VCaP (cell line): ENCODE measurements around the gene GVQW3.

ENCODE experiments used
- H3K27ac ChIP-seq: fragments of 450-650 bp; 2 replicates; pipeline ENCODE4 v1.5.1; 2017
- TF ChIP-seq, protein P1 (sequence below): fragments of 450-650 bp; conservative IDR thresholded peaks from 2 replicates; pipeline ENCODE4 v1.5.1; 2017; ENCODE audit warnings: mild to moderate bottlenecking, moderate library complexity

Gene GVQW3

DNA sequence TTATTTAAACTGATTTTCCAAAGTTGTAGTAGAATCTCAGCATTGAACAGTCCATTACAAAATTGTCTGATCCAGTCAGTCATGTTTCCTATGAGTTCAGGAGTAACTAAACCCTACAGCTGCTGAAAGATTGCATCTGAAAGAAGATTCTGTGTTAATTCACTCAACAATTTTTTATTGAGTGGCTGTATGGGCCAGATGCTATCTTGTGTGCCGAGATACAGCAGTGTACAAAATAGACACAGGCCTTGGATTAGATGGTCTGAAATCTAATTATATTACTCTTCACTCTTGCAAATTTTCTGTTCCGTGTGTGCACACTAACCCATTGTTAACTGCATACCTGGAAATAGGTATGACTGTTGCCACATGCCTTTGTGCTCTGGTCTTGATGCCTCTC, 7.3 kb downstream of the GVQW3 start:
- TF ChIP-seq, protein P1, sequence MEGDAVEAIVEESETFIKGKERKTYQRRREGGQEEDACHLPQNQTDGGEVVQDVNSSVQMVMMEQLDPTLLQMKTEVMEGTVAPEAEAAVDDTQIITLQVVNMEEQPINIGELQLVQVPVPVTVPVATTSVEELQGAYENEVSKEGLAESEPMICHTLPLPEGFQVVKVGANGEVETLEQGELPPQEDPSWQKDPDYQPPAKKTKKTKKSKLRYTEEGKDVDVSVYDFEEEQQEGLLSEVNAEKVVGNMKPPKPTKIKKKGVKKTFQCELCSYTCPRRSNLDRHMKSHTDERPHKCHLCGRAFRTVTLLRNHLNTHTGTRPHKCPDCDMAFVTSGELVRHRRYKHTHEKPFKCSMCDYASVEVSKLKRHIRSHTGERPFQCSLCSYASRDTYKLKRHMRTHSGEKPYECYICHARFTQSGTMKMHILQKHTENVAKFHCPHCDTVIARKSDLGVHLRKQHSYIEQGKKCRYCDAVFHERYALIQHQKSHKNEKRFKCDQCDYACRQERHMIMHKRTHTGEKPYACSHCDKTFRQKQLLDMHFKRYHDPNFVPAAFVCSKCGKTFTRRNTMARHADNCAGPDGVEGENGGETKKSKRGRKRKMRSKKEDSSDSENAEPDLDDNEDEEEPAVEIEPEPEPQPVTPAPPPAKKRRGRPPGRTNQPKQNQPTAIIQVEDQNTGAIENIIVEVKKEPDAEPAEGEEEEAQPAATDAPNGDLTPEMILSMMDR: no peak

DNA sequence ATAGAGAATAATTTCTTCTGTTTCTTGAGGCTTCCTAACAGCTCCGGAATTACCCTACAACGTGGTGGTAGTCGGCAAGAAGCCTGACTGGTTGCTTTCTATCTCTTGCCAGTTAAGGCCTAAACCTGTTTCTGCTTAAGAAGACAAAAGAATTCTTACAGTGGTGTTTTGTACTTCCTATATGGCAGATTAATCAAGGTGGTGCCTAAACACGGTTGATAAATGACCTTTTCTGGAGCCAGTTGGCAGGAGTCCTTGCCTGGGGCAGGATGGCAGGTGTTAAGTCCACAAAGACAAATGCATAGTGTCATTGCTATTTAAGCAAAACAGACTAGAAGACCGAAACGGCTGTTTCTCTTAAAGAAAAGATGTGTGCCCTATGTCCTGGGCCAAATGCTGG, 9.9 kb downstream of the GVQW3 start:
- TF ChIP-seq, protein P1: no peak
- H3K27ac ChIP-seq: no peak overlapping the region; the same call in 1 of the 2 replicates

More for the DNA sequence above, 7.3 kb downstream of the GVQW3 start:
- H3K27ac ChIP-seq: no peak overlapping the region

DNA sequence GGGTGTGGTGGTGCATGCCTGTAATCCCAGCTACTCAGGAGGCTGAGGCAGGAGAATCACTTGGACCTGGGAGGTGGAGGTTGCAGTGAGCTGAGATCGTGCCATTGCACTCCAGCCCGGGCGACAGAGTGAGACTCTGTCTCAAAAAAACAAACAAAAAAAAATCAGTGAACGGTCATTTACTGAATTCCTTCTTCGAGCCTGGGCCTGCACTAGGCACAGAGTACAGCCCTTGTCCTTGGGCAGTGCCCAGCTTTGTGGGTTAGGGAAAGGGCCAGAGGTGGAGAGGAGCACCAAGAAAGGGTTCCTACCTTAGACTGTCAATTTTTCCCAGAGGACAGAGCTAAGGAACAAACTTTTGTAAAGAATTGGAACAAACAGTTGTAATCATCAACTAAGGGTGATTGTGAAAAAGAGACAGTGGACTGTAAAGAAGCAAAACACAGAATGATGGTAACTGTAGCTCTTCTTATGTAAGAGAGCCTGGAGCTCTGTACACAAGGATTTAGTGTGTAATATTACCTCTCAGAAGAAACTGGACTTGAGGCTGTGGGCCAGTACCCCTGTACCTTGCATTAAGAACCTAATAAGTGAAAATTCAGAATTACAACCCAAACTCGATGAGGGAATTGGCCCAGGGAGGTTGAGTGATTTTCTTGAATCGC, 10.8 kb downstream of the GVQW3 start:
- TF ChIP-seq, protein P1: no peak
- no peak overlapping the region for H3K27ac ChIP-seq

DNA sequence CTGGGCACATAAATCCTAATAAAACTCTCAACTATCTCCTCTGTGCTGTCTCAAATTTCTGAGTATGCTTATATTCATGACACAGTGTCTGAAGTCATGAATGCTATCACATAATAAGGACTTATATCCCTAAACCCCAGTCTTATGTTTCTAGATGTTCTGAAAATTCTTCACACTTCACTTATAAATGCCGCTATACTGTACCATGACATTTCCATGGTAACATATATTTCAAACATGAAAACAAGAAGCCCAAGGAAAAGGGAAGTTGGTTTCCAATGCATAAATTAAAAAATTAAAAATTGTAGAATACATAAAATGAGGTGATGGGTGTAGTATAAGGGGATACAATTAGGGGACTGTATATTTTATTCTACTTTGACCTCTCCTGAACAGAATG, 11.7 kb downstream of the GVQW3 start:
- H3K27ac ChIP-seq: no peak overlapping the region
- TF ChIP-seq, protein P1: no peak

DNA sequence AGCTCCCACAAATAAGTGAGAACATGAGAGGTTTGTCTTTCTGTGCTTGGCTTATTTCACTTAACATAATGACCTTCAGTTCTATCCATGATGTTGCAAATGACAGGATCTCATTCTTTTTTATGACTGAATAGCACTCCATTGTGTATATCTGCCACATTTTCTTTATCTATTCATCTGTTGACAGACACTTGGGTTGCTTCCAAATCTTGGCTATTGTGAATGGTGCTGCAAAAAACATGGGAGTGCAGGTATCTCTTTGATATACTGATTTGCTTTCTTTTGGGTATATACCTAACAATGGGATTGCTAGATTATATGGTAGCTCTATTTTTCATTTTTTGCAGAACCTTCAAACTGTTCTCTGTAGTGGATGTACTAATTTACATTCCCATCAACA, 13.3 kb downstream of the GVQW3 start:
- TF ChIP-seq, protein P1: no peak

DNA sequence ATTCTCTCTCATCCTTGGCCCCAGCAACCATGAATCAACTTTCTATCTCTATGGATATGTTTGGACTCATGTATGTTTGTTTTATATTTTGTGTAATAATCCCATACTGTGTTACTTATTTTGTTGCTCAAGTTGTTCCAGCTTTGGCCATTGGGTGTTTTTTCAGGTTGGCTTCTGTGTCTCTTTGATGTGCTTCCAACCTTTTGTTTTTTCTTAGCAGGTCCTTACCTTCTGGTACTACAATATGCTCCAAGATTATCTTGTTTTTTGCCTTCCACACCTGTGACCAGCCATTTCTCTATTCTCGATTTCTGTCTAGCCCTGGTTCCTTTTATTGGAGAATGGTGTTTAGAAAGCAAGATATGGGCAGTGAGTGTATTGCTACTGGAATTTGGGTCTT, 14.2 kb downstream of the GVQW3 start:
- H3K27ac ChIP-seq: no peak overlapping the region
- TF ChIP-seq, protein P1: no peak

More for the DNA sequence above, 13.3 kb downstream of the GVQW3 start:
- no peak overlapping the region for H3K27ac ChIP-seq

DNA sequence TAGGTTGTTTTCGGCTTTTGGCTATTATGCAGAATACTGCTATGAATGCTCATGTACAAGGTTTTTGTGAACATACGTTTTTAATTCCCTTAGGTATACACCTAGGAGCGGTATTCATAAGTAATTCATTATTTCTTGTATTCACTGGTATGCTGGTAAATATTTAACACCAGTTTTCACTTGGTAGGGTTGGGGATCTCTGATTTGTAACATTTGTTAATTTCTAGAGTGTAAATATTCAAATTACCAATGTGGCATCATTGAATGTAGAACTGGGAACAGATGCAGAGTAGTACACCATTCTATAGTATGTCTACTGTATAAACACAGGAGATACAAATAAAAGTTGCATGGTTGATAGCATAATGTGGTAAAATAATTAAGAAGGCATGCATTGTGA, 16.3 kb downstream of the GVQW3 start:
- TF ChIP-seq, protein P1: no peak
- no peak overlapping the region for H3K27ac ChIP-seq
